K562 (cell line): ENCODE data around the gene DNAAF3. TPM values are rescaled to one million over a fixed set of nuclear protein-coding genes. Genes with fewer than 3 reads are reported as not detected.

Source experiments
- AFF1 ChIP-seq, 2 experiments: fragments of 450-650 bp; IDR thresholded peaks; 2 replicates each; pipeline ENCODE4 v1.6.1; 2018; ENCODE audit warnings: mild to moderate bottlenecking in 2 of 2, low read depth in 1 of 2; ENCODE audit not compliant: partially characterized antibody in 2 of 2
- CBFB ChIP-seq: sonication (generic); formaldehyde crosslinking; IDR thresholded peaks from 2 replicates; pipeline ENCODE4 v1.4.0; 2020; ENCODE audit warnings: mild to moderate bottlenecking, missing genetic modification reagents
- CHCHD3 ChIP-seq: fragments of 250-450 bp; sonication (Bioruptor Pico); IDR thresholded peaks from 2 replicates; pipeline ENCODE4 v2.1.2; 2022; ENCODE audit warnings: mild to moderate bottlenecking
- FOXJ2 ChIP-seq: fragments of 200-800 bp; sonication (Bioruptor generic); IDR thresholded peaks from 2 replicates; pipeline ENCODE4 v1.6.1; 2016; ENCODE audit warnings: missing genetic modification characterization, missing compliant biosample characterization
- HDAC2 ChIP-seq: fragments of 450-650 bp; IDR thresholded peaks from 2 replicates; pipeline ENCODE4 v1.6.1; 2016; ENCODE audit warnings: mild to moderate bottlenecking
- OTX1 ChIP-seq: fragments of 450-650 bp; formaldehyde crosslinking; IDR thresholded peaks from 2 replicates; pipeline ENCODE4 v1.4.0; 2022; ENCODE audit warnings: mild to moderate bottlenecking
- PHB2 ChIP-seq: fragments of 450-650 bp; IDR thresholded peaks from 2 replicates; pipeline ENCODE4 v1.6.1; 2017; ENCODE audit warnings: low read depth
- RBM39 ChIP-seq: fragments of 200-400 bp; formaldehyde crosslinking; optimal IDR thresholded peaks from 2 replicates; pipeline ENCODE3; 2018; ENCODE audit warnings: low read depth, low read length
- RUNX1 ChIP-seq: sonication (generic); IDR thresholded peaks from 2 replicates; pipeline ENCODE4 v1.6.1; 2016; ENCODE audit warnings: antibody characterized with exemption, low read depth
- ZBTB40 ChIP-seq, 2 experiments: fragments of 450-650 bp in 1 of 2; sonication (generic) in 1 of 2; formaldehyde crosslinking in 1 of 2; IDR thresholded peaks; 2 replicates each; pipeline versions ENCODE4 v1.7.1 to v1.9.0; 2016 to 2022; ENCODE audit warnings: inconsistent platforms in 1 of 2, mild to moderate bottlenecking in 1 of 2, missing genetic modification reagents in 1 of 2
- ZNF263 ChIP-seq: sonication (generic); formaldehyde crosslinking; IDR thresholded peaks from 2 replicates; pipeline ENCODE4 v1.8.0; 2022; ENCODE audit warnings: mild to moderate bottlenecking, missing genetic modification reagents, borderline replicate concordance
- ZNF583 ChIP-seq: fragments of 250-450 bp; sonication (Bioruptor Pico); IDR thresholded peaks from 2 replicates; pipeline ENCODE4 v1.4.0; 2020
- ZNF639 ChIP-seq, 2 experiments: fragments of 200-800 bp in 1 of 2; sonication (Bioruptor generic) in 1 of 2; sonication (generic) in 1 of 2; formaldehyde crosslinking in 1 of 2; IDR thresholded peaks in 1 of 2; conservative IDR thresholded peaks in 1 of 2; 2 replicates each; pipeline versions ENCODE4 v1.5.0 to v1.6.1; 2016 to 2020; ENCODE audit warnings: missing compliant biosample characterization in 1 of 2, missing genetic modification characterization in 1 of 2, missing genetic modification reagents in 1 of 2
- polyA plus RNA-seq, 8 experiments: library from polyadenylated mRNA; depleted of rRNA in 4 of 8; stranded (reverse) in 5 of 8; unstranded in 3 of 8; fragments of >200 nt; fragmentation: Nextera tagmentation in 2 of 8; fragmentation: Illumina TruSeq in 1 of 8; extraction: Ambion mirVana in 2 of 8; extraction: Trizol in 1 of 8; gene quantifications; 2 replicates each; pipeline versions ENCODE4 v1.2.1 to v1.2.3, GENCODE V29; 2011 to 2014; ENCODE audit warnings: inconsistent platforms in 1 of 8, missing spikeins in 1 of 8
- total RNA-seq, 7 experiments: library from RNA; depleted of rRNA in 6 of 7; stranded (reverse); fragments of >200 nt in 6 of 7; fragmentation: Illumina TruSeq in 2 of 7; extraction: Trizol in 2 of 7; gene quantifications; 2 replicates each; pipeline versions ENCODE4 v1.2.1 to v1.2.3, GENCODE V29; 2011 to 2021; ENCODE audit warnings: low replicate concordance in 1 of 7

Gene DNAAF3
- total and polyA plus RNA-seq, 9 of the 15 experiments (the other 6 are each of a cell fraction or from before 2014, with no cell fraction given): 21.6 to 61.5 (median 43.0) TPM

- TF ChIP-seq RUNX1: no peak
- peak; percentile 54; the same call in 1 of the 2 replicates for TF ChIP-seq ZNF263 (CRISPR knock-in tag)
- TF ChIP-seq ZNF639 (CRISPR knock-in tag; conservative IDR thresholded peaks at IDR 0.05 in 1 of 2, IDR thresholded peaks at IDR 0.05 in 1 of 2): peak in 1 of 2 experiments; percentile 55; a peak in 2 of 4 replicates
- no peak for TF ChIP-seq CHCHD3
- TF ChIP-seq PHB2: no peak
- TF ChIP-seq ZNF583 (CRISPR knock-in tag): no peak
- TF ChIP-seq ZBTB40 (IDR thresholded peaks at IDR 0.05): 0 out of 2 replicates have a peak, but pooled peaks have one; percentile 11
- TF ChIP-seq ZBTB40 (CRISPR knock-in tag; IDR thresholded peaks at IDR 0.05): no peak
- peak in 1 of 2 experiments; percentile 98 for TF ChIP-seq AFF1 (IDR thresholded peaks at IDR 0.05; ENCODE audit: low read depth in 1 of 2, partially characterized antibody in 2 of 2)
- no peak for TF ChIP-seq FOXJ2 (tag)
- 0 out of 2 replicates have a peak, but pooled peaks have one; percentile 8 for TF ChIP-seq OTX1 (CRISPR knock-in tag)
- no peak for TF ChIP-seq RBM39
- TF ChIP-seq CBFB (CRISPR knock-in tag): peak; percentile 60; the same call in 1 of the 2 replicates
- TF ChIP-seq HDAC2: peak; percentile 44; the same call in 1 of the 2 replicates
Measured at GRCh38 chr19:55165952-55166529, 372 bp downstream of the DNAAF3 start (continued).
